Measurements from ENCODE around the gene ALPK3.

ALPK3 gene

DNA sequence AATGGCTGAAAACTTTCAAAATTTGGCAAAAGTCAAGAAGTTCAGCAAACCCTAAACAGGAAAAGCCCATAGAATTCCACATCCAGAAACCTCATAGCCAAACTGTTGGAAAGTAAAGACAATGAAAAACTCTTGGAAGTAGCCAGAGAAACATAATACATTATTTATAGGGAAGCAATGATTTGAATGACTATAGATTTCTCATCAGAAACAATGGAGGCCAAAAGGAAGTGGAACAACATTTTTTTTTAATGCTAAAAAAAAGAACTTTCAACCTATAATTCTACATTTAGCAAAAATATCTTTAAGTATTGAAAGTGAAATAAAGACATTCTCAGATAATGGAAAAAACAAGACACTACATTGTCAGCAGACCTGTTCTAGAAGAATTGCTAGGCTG is 30.2 kb downstream of the ALPK3 start:
- no peak for DNase-seq

DNA sequence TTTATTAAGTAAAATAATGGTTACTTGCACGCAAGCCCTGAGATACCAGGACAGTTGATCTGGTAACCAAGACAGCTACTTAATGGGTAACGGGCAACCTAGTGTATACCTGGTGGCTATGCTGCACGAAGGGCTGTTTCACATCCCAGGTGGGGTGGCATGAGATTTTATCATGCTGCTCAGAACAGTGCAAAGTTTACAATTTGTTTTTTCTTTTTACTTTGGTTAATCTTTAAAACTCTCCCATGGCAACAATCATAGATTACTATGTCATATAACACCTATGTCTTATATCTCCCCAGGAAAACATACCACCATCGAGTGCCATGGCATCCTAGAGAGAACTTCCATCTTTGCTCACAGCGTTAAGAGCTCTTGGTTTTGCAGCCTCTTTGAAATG is 35.1 kb downstream of the ALPK3 start:
- DNase-seq = no peak

DNA sequence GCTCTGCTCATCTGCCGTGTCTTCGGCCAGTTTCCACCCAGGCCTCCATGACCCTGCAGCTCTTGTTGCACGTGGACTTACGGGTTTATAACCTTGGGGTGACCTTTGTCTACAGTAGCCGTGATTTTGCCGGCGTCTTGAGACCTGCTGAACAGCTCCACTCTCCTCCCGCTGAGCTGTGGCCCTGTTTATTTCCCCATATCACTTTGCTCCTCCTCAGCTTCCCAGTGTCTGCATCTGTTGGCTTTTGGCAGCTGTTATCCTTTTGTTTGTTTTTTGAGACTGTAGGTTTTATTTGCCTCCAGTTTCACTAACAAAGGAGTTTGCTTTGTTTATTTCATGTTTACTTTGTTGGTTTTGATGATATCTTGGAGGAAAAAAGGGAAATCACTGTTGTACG is 38.0 kb downstream of the ALPK3 start:
- no peak for DNase-seq

DNA sequence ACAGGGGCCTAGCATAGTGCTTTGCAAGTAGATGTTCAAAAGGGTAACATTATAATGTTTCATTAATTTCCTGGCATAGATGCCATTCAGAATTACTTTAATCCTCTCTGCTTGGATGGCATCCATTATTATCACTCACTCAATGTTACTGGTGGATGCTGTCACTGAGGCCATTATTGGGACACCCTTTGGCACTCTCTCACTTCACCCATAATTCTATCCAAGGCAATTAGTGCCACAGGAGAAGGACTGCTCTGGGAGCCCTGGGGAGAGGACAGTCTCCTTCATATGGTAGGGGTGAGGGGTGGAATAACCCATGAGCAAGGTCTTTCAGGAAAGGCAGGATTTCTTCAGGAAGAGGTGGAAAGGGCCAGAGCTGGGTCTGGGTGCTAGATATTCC is 38.6 kb downstream of the ALPK3 start:
- DNase-seq = no peak

DNA sequence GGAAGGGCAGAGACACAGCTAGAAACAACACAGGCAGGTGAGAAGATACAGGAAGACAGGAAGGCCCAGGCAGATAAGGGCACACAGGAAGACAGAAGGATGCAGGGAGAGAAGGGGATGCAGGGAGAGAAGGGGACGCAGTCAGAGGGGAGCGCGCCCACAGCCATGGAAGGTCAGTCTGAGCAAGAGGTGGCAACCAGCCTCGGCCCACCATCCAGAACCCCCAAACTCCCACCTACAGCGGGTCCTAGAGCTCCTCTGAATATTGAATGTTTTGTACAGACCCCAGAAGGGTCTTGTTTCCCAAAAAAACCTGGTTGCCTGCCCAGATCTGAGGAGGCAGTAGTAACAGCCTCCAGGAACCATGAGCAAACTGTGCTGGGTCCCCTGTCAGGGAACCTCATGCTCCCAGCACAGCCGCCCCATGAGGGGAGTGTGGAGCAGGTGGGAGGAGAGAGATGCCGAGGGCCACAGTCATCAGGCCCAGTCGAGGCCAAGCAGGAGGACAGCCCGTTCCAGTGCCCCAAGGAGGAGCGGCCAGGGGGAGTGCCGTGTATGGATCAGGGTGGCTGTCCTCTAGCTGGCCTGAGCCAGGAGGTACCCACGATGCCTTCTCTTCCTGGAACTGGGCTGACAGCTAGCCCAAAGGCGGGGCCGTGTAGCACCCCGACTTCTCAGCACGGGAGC is 39.7 kb downstream of the ALPK3 start:
- no peak for DNase-seq

DNA sequence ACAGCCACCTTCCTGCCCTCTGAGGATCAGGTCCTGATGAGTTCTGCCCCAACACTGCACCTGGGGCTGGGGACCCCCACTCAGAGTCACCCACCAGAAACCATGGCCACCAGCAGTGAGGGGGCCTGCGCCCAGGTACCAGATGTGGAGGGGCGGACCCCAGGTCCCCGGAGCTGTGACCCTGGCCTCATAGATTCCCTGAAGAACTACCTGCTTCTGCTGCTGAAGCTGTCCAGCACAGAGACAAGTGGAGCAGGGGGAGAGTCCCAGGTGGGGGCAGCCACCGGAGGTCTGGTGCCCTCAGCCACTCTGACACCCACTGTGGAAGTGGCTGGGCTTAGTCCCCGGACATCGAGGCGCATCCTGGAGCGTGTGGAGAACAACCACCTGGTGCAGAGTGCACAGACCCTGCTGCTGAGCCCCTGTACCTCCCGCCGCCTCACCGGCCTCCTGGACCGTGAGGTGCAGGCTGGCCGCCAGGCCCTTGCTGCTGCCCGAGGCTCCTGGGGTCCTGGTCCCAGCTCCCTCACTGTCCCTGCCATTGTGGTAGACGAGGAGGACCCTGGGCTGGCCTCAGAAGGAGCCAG is 40.4 kb downstream of the ALPK3 start:
- no peak for DNase-seq

DNA sequence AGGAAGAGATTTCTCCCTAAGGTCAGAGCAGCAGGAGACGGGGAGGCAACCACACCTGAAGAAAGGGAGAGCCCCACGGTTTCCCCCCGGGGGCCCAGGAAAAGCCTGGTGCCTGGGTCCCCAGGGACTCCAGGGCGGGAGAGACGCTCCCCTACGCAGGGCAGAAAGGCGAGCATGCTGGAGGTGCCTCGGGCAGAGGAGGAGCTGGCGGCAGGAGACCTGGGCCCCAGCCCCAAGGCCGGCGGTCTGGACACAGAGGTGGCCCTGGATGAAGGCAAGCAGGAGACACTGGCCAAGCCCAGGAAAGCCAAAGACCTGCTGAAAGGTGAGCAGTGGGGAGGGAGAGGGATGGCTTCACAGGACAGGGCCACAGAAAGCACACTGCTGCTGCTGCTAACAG is 41.1 kb downstream of the ALPK3 start:
- no peak for DNase-seq

DNA sequence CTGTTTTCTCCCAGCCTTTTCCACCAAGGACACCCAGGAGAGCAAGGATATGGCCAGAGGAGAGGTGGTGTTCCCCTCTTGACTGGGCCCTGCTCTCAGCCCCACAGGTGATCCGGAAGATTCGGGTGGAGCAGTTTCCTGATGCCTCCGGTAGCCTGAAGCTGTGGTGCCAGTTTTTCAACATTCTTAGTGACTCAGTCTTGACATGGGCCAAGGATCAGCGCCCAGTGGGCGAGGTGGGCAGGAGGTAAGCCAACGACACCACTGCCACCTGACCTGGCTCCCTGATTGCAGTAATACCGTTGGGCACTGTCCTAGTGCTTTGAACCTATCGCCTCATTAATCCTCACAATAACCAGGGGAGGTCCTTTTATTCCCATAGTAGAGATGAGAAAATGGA is 42.0 kb downstream of the ALPK3 start:
- no peak for DNase-seq

DNA sequence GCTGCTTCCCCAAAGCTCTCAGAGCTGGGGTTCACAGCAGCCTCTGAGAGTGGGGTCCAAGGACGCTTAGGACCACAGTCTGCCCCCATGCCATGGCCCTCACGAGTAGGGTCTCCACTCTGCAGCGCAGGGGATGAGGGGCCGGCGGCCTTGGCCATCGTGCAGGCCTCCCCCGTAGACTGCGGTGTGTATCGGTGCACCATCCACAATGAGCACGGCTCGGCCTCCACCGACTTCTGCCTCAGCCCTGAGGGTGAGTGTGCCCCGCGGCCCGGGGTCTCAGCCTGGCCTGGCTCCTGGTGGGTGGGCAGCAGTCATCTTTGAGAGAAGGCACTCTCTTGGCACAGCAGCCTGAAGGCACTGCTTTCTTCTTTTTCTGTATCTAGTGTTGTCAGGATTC is 42.5 kb downstream of the ALPK3 start:
- no peak for DNase-seq

DNA sequence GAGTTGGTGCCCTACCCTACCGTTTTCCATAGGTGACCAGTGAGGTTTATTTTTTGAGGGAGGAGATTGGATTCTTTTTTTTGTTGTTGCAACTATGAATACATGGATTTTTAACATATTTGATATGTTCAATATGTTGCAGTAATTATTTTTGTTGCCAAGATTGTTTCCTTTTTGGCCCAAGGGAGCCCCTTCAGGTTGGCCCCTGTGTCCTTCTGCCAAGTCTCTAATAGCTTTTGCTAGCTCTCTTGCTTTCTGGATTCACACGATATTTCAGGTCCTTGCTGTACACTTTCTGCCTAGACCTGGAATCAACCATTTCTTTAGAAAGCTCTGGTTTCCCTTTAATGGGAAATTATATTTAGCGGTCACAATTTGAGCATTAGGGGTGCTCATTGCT is 44.6 kb downstream of the ALPK3 start:
- DNase-seq = no peak

DNA sequence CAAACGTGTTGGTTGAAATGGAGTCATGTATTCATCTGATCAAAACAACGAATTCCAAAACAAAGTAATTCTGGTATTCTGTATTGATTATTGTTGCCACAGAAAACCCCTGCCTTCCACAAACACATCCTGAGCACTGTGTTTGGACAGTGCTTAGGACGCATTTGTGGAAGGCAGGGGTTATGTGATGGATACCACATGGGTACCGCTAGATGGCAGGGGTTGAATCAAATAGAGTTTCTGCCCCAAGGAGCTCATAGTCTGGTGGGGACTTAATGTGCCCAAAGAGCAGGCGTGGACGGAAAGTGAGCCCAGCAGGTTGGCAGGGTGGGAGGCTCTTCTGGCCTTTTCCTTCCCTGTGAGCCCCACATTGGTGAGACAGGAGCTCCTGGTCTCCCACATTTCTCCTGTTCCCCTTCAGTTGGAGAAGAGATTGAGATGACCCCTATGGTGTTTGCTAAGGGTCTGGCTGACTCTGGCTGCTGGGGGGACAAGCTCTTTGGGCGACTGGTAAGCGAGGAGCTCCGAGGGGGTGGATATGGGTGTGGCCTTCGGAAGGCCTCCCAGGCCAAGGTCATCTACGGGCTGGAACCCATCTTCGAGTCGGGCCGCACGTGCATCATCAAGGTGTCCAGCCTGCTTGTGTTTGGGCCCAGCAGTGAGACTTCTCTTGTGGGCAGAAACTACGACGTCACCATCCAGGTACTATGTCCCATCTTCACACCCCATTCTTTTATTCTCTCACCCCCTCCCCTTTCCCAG is 45.2 kb downstream of the ALPK3 start:
- no peak for DNase-seq

DNA sequence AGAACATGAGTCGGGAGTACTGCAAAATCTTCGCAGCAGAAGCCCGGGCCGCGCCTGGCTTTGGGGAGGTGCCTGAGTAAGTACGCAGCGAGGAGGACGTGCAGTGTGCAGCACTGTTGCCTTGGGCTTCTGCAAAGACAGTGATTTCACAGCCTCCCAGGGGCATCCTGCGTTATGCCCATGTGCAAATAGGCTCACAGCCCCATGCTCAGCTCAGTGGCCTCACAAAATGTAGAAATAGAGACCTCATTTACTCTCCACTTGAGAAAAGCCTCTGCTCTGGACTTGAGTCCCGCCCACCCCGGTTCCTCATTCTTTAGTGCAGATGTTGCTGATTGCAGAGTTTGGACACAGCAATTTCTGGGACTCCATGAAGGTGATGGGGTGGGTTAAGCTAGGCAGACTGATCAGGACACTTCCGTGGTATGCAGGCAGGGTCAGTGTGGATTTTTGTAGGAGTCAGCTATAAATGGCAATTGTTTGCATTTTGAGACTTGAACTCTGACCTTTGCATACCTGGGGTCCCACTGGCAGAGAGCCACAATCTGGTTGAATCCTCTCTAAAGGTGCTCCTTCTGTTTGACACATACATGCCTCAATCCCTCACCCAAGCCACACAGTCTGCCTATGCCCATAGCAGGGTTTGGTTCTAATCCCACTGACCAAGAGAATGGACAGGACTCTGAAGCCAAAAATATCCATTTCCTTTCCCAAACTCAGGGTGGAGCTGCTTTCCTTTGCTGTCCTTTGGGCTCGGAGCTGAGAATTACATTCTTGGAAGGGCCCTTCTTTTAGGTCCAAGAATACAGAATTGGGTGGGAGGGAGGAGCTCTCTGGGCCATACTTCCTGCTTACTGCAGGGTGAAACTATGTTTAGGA is 46.6 kb downstream of the ALPK3 start:
- no peak for DNase-seq

DNA sequence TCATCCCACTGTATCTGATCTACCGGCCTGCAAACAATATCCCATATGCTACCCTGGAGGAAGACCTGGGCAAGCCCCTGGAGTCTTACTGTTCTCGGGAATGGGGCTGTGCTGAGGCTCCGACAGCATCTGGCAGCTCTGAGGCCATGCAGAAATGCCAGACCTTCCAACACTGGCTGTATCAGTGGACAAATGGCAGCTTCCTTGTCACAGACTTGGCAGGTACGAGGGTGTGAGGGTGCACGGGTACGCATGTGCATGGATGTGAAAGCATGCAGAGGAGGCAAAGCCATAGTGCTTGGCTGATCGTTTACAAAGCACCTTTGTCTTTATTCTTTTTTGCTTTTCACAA is 47.3 kb downstream of the ALPK3 start:
- DNase-seq = no peak

DNA sequence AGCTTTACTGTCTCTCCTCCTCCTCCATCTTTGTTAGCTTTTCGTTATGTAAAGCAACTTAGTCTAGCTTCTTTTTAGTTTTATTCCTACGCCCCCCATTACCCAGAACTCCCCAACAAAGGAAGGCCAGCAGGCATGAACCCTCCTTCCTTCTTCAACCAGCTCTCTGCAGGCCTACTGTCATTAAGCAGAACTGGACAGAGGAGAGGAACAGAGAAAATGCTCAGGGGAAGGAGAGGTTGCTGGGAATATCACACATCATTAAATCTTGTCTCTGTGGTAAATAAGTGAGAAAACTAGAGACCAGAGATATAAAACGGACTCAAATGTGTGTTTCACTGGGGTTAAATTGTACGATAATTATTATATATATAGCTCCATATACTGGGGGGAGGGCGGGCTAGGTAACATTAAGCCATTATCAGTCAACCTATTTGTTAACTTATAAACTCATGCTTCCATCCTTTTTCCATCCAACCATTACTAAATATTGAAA is 48.0 kb downstream of the ALPK3 start:
- DNase-seq = no peak

DNA sequence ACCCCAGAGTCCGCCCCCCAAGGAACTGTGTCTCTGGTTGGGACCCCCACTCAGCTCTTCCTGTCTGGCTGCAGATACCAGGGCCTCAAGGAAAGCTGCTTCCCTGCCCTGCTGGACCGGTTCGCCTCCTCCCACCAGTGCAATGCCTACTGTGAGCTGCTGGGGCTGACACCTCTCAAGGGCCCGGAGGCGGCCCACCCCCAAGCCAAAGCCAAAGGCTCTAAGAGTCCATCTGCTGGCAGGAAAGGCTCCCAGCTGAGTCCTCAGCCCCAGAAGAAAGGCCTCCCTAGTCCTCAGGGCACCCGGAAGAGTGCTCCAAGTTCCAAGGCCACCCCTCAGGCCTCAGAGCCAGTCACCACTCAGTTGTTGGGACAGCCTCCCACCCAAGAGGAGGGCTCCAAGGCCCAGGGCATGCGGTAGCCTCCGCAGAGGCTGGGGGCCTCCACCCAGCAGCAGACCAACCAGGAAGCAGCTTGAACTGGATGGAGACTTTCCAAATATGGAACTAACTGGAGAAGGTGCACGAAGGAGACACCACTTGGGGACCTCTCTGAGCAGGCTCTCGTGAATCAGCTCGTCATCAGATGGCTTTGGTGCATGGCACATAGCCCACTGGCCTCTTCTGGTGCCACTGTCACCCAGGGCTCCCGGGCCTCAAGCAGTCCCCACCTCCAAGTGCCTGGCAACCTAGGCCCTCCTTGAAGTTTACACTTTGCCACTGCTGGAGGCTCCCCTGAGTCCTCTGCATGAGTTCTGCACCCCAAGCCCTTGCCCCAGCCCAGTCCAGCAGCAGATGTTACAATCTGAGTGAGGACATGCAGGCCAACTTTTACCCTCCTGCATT is 51.1 kb downstream of the ALPK3 start:
- DNase-seq = no peak

DNA sequence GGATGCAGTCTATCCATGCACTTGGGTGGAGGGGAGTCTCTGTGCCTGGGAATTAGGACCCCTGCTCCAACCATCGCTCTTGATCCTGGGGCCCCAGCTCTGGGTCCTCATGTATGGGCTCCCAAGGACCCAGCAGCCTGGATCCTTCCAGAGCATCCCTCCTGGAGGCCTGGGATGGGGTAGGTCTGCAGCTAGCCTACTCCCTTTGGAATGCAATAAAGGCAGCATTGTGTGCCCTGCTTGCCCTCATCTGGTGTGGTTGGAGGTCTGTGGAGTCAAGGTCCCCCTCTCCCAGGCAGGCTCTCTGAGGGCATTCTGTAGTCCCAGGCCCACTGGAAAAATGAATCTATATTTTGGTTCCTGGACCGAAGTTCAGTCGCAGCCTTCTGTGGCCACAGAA is 52.4 kb downstream of the ALPK3 start:
- no peak for DNase-seq

DNA sequence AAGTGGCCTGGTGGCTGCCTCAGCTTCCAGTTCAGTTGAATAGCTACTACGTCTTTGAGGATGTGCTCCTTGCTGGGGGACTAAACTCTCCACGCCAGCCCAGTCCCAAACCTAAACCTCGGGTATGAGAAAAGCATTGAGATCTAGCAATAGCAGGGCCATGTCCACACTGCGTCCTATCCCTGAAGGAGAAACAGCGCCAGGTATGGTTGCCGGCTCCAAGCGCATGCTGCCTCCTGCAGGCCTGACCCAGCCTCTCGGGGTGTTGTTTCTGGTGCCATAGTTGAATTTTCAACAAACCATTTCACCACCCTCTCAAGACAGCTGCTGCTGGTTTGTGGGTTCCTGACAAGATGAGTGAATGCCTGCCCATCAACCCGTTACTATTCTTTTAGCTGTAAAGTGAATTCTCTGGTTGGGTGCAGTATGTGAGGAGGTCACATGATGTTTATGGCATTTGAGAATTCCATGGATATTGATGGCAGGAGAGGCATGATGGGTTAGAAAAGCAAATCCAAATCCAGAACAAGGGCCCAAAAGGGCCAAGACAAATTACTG is 54.4 kb downstream of the ALPK3 start:
- DNase-seq = no peak

DNA sequence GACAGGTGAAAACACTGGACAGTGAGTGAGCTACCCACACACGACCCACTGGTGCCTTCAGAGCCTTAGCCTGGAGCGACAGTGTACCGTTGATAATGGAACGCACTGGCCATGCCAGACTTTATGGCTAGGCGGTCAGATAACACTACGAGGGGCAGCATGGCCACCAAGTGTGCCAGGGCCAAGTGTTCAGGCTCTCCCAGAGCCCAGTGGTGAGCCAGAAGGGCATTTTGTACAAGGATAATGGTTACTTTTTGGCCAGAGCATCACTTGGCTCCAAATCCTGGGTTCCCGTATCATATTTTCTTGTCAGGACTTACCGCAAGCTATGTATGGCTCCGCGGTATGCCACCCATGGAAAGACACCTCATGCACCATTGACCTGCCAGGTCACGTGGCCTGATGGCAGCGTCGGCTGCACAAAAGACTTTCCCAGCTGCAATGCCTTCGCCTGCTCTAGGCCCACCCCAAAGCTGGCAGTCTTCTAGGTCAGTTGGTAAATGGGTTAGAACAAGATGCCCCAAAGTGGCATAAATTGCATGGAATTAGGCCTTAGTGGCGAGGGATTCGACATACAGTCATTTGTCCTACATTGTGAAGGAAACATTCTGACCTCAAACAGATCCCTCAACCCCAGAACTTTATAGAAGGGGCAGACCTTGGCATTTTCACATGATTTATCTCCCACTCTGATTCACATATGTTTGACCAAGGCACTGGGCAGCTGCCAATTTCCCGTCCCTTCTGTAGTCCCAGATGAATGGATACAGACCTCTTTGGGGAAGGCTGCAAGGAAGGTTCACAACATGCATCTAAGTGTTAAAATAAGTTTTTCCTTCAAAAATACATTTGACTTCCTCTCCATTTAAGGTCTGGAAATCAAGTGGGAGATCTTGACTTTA is 55.1 kb downstream of the ALPK3 start:
- DNase-seq = no peak

DNA sequence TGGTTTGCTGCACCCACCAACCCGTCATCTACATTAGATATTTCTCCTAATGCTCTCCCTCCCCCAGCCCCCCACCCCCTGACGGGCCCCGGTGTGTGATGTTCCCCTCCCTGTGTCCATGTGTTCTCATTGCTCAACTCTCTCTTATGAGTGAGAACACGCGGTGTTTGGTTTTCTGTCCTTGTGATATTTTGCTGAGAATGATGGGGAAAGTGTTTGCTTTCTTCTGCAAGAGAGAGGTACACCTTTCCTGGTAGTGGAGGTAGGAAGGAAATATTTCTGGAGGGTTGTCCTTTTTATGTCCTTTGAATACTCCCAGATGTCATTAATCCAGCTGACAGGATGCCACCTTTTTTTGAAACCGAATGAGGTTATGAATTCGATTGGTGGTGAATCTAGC is 56.8 kb downstream of the ALPK3 start:
- no peak for DNase-seq

DNA sequence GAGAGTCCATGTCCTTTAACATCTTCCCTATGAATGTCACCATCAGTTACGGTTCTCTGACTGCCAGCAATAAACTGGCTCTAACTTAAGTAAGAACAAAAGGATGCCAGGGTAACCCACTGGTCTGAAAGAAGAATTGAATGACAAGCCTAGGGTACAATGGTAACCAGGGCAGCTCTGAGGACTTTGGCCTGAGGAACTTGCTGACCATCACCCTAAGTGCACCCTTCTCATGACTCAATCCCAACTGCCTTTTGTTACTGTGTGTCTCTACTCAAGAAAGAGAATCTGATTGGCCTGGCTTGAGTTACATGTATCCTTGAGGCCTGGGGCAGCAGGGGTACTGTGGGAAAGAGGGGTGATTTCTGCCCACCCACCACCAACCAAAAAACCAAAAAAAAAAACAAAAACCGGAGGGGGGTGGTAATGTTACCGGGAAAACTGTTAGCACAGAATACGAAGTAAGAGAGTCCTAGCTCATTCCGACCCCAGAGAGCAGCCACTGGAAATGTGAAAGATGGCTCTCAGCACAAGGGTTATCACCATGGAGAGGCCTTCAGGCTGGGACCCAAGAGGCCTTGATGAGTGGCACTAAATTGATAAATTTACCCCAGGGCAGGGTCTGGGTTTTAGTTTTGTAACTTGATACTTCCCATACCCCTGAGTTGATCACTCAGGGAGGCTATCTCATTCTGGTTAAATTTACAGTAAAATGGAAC is 58.0 kb downstream of the ALPK3 start:
- DNase-seq = no peak
